IPS-15b (cell line): Measurements from ENCODE around the gene EGLN3.

Source experiments
- H3K27me3 ChIP-seq: one replicate; pipeline ENCODE4 v1.6.1; 2013; ENCODE audit warnings: low read length; ENCODE audit not compliant: control insufficient read depth, insufficient read depth
- H3K36me3 ChIP-seq: one replicate; pipeline ENCODE4 v1.6.1; 2013; ENCODE audit warnings: low read length; ENCODE audit not compliant: control insufficient read depth, insufficient read depth
- H3K4me1 ChIP-seq: one replicate; pipeline ENCODE4 v1.6.1; 2013; ENCODE audit warnings: mild to moderate bottlenecking, low read length; ENCODE audit not compliant: control insufficient read depth, insufficient read depth
- H3K4me3 ChIP-seq: one replicate; pipeline ENCODE4 v1.5.1; 2013; ENCODE audit warnings: low read depth, low read length
- H3K9ac ChIP-seq: one replicate; pipeline ENCODE4 v1.6.1; 2013; ENCODE audit warnings: low read depth, mild to moderate bottlenecking, low read length
- H3K9me3 ChIP-seq: one replicate; pipeline ENCODE4 v1.6.1; 2013; ENCODE audit warnings: mild to moderate bottlenecking, low read length; ENCODE audit not compliant: control insufficient read depth, insufficient read depth

Gene EGLN3

DNA sequence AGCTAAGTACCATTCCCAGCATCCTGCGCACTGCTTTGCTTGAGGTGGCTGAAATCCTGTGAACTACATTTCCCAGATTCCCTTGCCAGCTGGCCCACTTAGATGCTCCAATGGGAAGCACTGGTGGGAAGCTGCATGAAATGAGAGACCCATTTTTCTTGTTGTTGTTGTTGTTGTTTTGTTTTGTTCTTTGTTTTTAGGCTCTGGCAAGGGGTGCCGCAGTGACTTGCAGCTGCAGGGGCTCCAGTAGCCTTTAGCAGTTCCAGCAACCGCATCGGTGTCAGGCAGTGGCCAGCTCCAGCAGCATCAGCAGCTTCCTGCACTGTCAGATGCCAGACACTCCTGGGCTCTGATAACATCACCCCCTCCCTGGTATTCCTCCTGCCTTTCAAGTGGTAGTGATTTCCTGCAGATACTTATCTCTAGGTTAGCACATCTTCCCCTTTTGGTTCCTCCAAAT, 8.8 kb upstream of the EGLN3 start:
- Histone ChIP-seq H3K4me3 (no peak overlapping the region), H3K9me3 (no peaks in the 10 kb centered on the region), H3K27me3 (no peaks in the 10 kb centered on the region), H3K4me1 (peaks cover 1% of the 10 kb centered on the region), H3K36me3 (no peaks in the 10 kb centered on the region), H3K9ac (no peak overlapping the region)

DNA sequence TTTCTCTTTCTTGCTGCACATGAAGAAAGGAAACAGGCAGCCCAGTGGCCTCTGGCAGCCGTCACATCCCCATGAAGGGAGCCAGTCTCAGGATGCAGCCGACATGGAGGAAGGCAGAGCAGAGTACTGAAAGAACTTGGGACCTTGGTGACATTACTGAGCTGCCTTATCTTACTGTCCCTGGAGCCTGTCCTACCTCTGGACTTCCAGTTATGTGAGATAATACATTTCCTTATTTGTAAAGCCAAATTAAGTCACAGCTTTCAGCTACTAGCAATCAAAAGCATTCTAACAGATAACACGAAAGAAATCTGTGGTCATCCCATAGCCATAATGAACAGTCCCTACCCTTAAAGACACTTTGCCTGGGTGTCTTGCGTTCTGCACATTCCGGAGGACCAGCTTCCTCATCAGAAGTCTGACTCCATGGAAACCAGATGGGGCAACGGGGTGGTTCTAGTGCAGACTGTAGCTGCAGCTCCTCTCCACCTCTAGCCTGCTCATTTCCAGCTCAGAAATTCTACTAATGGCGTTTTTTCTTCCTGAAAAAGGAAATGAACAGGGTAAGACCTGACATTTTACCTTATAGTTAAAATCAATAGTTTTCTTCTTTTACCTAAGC, 7.8 kb upstream of the EGLN3 start:
- Histone ChIP-seq H3K27me3 (no peaks in the 10 kb centered on the region), H3K9me3 (no peaks in the 10 kb centered on the region), H3K4me1 (no peaks in the 10 kb centered on the region), H3K36me3 (no peaks in the 10 kb centered on the region), H3K4me3 (no peak overlapping the region), H3K9ac (no peak overlapping the region)

DNA sequence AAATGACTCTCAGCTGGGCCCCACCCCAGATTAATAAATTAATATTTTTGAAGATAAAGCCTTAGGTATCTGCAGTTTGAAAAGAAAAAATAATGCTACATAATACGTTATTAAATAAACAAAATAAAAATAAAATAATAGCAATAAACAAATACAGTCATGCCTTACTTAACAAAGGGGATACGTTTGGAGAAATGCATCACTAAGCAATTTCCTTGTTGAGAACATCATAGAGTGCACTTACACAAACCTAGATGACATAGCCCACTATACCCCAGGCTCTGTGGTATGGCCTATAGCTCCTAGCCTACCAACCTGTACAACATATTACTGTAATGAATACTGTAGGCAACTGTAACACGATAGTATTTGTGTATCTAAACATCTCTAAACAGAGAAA, 7.1 kb upstream of the EGLN3 start:
- Histone ChIP-seq H3K4me3 (no peak overlapping the region), H3K9ac (no peak overlapping the region), H3K36me3 (no peaks in the 10 kb centered on the region), H3K9me3 (no peaks in the 10 kb centered on the region), H3K4me1 (no peaks in the 10 kb centered on the region), H3K27me3 (no peaks in the 10 kb centered on the region)

DNA sequence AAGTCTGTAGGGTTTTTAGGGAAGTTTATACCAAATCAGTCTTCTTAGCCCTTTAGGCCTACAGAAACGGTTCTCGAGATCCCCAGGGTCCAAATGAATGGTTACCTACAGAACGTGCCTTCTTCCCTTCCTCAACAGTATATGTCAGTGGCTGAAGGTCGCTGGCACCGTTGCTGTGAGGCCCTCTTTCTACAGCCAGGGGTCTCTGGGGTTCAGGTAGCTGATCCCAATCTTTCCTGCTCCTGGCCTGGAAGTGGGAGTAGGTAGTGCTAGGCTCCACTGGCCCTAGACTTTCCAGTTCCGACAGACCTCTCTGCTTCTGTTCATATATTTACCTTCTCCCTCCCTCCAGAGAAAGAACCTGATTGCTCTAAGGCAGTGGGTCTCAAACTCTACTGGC, 6.4 kb upstream of the EGLN3 start:
- no peaks in the 10 kb centered on the region for H3K27me3 ChIP-seq

DNA sequence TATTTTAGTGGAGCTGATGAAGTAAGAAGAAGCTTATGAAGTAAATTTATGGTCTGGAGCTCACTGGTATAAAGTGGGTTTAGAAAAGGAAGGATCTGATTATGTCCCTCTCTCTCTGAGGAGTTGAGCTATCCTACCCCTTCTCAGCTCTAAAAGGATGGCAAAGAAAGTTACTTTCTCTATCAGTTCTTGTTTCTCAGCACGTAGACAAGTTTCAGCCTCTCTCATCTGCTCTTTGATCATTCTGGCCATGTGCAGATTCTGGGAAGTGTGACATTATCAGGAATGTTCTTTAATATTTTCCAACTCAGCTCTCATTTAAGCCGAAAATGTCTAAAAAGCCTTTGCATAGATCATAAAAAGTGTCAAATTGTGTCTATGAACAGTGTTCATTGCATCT, 5.8 kb upstream of the EGLN3 start:
- H3K36me3 ChIP-seq = no peaks in the 10 kb centered on the region
- peaks cover 3% of the 10 kb centered on the region for H3K4me1 ChIP-seq
- no peak overlapping the region for H3K4me3 ChIP-seq
- no peaks in the 10 kb centered on the region for H3K9me3 ChIP-seq
- H3K27me3 ChIP-seq = no peaks in the 10 kb centered on the region
- H3K9ac ChIP-seq = no peak overlapping the region

More for the DNA sequence above, 6.4 kb upstream of the EGLN3 start:
- no peak overlapping the region for H3K9ac ChIP-seq
- H3K36me3 ChIP-seq = no peaks in the 10 kb centered on the region
- no peak overlapping the region for H3K4me3 ChIP-seq
- H3K4me1 ChIP-seq = no peaks in the 10 kb centered on the region
- H3K9me3 ChIP-seq = no peaks in the 10 kb centered on the region

DNA sequence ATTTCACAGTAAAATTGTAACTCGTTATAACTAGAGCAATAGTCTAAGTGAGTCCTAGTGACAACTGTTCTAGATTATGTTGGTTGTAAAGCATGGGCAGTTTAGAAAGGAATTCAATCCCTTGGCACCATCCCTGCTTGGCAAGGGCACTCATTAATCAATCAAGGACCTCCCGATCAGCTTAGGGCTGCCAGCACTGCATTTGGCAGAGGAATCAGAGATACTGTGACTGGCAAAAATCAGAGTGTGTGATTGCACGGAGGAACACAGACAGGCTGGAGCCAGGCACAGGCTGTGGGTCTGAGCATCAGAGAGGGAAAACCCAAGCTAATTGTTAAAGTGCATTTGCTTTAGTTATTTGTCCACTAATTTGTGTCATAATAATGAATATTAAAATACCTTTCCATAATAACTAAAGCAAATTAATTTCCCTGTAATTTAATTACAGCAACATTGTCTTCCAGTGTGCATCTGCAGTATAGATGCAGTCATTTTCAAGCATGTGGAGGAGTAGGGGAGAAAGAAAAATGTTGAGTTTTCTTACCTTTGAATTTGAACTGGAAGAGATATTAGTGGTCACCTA, 3.2 kb upstream of the EGLN3 start:
- Histone ChIP-seq H3K4me3 (no peak overlapping the region), H3K4me1 (peaks cover 8% of the 10 kb centered on the region), H3K9ac (no peak overlapping the region), H3K36me3 (no peaks in the 10 kb centered on the region), H3K27me3 (peaks cover 11% of the 10 kb centered on the region), H3K9me3 (no peaks in the 10 kb centered on the region)

DNA sequence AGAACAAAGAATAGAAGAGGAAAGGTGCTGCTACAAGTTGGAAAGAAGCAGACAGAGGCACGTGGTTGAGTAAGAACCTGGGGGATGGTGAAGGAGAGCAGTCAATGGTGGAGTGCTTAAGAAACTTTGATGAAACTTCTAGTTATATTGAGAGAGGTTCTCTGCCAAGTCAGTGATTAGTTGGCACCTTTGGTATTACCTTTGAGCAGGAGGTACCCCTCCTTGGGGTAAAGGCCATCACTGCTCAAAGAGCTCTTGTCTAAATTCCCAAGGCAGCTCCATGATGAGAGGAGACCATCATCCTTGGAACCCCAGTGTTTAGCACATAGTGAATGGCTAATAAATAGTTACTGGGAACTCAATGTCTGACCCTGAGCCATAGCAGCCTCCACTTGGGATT, 1.7 kb upstream of the EGLN3 start:
- Histone ChIP-seq H3K9ac (no peak overlapping the region), H3K27me3 (peaks cover 14% of the 10 kb centered on the region), H3K4me1 (peaks cover 14% of the 10 kb centered on the region), H3K9me3 (no peaks in the 10 kb centered on the region), H3K36me3 (no peaks in the 10 kb centered on the region), H3K4me3 (no peak overlapping the region)

DNA sequence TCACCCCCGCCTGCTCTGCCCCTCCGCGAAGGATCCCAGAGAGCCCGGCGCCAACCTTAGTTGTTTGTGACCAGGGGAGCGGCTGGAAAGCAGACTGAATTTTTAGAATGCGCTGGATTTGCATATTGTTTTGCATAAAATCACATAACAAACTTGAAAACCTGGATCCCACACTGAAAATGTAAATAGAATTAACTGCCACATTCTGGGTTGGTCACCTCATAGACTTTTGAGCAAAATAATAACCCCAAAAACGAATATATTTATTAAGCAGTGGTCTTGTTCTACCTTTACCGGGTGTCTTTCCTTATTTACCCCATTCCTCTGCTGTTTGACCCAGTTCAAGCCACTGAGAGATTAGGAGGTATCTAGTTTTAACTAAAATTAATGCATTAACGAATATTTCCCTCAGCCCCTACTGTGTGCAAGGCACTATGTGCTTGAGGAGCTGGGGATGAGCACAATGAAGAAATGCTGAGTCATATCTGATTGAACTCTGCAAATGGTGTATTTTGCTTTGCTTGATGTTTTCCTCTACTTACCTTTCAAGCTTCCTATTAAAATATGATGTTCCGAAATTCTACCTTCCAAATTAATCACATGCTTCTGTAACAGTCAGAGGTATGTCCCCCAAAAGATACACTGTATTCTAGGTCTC, 438 bp upstream of the EGLN3 start:
- H3K36me3 ChIP-seq = no peaks in the 10 kb centered on the region
- no peak overlapping the region for H3K9ac ChIP-seq
- H3K9me3 ChIP-seq = no peaks in the 10 kb centered on the region
- H3K4me3 ChIP-seq = peak overlapping the region; percentile 19
- peaks cover 14% of the 10 kb centered on the region for H3K4me1 ChIP-seq
- peaks cover 14% of the 10 kb centered on the region for H3K27me3 ChIP-seq

DNA sequence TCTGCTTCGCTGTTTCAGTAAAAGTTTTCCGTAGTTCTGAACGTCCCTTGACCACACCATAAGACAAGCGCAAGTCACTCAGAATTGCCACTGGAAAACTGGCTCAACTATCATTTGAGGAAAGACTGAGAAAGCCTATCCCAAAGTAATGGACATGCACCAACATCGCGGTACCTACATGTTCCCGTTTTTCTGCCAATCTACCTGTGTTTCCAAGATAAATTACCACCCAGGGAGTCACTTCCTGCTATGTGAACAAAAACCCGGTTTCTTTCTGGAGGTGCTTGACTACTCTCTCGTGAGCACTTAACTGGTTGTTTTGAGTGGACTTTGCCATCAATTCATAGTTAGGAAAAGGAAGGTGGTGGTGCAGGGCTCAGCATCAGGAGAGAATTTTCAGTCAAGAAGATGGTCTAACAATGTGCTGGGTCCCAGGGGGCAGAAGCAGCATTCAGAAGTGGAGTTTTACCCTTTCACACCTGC, 1.4 kb downstream of the EGLN3 start:
- Histone ChIP-seq H3K4me3 (peak overlapping the region; percentile 90), H3K4me1 (peaks cover 14% of the 10 kb centered on the region), H3K27me3 (peaks cover 14% of the 10 kb centered on the region), H3K9ac (no peak overlapping the region), H3K36me3 (no peaks in the 10 kb centered on the region), H3K9me3 (no peaks in the 10 kb centered on the region)

DNA sequence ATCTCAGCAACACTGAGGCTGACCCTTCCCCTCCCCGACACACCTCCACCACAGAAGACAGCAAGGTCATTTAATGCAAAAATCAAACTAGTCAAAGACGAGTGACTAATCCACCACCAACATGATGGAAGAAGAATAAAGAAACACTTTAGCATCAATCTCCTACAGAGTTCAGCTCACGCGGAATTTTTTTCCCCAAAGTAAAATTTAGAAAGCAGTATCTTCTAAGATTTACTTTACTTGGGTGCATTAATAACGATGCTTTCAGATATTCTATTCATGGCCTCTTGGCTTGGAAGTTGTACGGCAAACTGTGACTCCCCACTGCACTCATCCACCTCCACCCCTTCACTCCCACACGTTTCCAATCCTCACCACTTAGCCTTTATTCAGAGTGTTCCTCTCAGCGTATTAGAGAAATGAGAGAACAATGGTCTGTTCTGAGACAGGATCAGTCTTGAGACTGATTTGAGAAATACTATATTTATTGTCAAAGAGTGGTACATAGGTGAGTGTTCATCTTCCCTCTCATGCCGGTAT, 1.9 kb downstream of the EGLN3 start:
- Histone ChIP-seq H3K36me3 (no peaks in the 10 kb centered on the region), H3K9me3 (no peaks in the 10 kb centered on the region), H3K4me3 (peak overlapping the region; percentile 90), H3K9ac (no peak overlapping the region), H3K27me3 (peaks cover 14% of the 10 kb centered on the region), H3K4me1 (peaks cover 14% of the 10 kb centered on the region)

DNA sequence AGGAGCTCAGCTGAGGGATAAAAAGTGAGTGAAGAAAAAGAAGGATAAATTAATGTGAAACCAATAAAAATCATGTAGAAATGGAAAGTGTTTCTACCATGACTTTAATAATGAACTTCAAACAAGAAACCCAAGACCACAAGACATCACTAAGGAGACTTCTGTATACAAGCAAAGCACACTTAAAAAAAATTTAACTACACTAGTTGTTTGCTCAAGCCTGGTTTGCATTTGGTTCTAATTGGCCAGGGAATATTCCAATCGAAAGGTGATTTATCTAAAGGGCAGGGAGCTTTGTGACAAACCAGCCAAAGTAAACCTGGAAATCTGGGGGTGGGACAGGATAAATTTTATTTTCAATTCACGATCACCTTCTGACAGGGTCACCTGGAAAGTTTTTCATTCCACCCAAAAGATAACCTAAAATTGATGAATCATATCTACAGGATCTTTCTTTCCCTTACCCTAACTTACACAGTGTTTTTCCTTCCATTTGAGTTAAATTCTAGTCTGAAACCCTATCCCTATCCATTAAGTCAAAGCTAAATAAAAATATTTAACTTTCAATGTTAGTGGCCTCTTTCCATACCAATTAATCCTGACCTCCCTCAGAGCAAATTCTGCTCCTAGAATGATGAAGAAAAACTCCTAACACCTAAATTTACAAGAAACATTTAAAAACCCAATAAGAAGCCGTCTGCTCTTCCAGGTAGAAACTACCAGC, 2.6 kb downstream of the EGLN3 start:
- Histone ChIP-seq H3K9me3 (no peaks in the 10 kb centered on the region), H3K9ac (peak overlapping the region; percentile 5), H3K4me3 (peak overlapping the region; percentile 90), H3K4me1 (peaks cover 14% of the 10 kb centered on the region), H3K36me3 (no peaks in the 10 kb centered on the region), H3K27me3 (peaks cover 14% of the 10 kb centered on the region)
